ENCODE measurements around the gene LHFPL6. TPM values are rescaled to one million over a fixed set of nuclear protein-coding genes. Genes with fewer than 3 reads are reported as not detected.

The LHFPL6 gene
- total and polyA plus RNA-seq, 12 donors = 41.5 to 65.8 (median 55.4) TPM

DNA sequence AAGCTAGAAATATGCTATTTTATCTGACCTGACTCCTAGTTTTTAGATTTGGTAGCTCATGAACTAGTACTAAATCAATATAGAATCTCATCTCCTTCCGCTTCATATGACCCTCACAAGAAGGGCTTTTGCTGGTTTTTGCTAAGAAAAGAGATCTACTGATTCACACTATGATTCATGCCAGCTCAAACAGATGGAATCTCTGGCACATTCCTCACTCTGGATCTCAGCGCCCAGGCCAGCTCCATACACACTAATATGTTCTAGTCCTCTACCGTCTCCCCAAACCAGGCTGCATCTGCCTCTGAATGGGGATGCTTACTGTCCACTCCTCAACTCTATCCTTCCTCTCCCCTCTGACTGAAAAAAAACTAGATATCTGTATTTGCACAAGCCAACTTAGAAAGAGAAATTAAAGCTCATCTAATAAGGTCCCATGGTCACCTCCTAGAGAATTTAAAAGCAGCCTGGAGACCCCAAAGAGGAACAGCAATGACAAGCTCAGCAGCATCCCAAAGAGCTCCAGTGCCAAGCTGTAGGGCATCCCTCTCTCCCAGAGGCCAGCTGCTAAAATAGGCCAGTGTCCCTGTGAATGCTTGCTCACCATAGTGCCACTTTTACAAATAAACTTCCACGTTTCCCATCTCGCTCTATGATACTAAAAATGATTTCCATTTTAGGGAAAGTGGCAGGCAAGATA, 74.9 kb downstream of the LHFPL6 start:
- 47 to 59% methylated on average over 5 of the region's 5 CpGs for WGBS, 2 donors
- H3K27me3 ChIP-seq = no peaks in the 10 kb centered on the region
- intact Hi-C loops (cut with DNase I) = loop anchor here in 2 of 10 donors (5.0 to 10.0 kb wide), 3 partner anchors 39 to 113 kb away; no protein-coding TSS in a partner anchor
- H3K9me3 ChIP-seq = no peaks in the 10 kb centered on the region
- TF ChIP-seq, protein P1, sequence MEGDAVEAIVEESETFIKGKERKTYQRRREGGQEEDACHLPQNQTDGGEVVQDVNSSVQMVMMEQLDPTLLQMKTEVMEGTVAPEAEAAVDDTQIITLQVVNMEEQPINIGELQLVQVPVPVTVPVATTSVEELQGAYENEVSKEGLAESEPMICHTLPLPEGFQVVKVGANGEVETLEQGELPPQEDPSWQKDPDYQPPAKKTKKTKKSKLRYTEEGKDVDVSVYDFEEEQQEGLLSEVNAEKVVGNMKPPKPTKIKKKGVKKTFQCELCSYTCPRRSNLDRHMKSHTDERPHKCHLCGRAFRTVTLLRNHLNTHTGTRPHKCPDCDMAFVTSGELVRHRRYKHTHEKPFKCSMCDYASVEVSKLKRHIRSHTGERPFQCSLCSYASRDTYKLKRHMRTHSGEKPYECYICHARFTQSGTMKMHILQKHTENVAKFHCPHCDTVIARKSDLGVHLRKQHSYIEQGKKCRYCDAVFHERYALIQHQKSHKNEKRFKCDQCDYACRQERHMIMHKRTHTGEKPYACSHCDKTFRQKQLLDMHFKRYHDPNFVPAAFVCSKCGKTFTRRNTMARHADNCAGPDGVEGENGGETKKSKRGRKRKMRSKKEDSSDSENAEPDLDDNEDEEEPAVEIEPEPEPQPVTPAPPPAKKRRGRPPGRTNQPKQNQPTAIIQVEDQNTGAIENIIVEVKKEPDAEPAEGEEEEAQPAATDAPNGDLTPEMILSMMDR (IDR thresholded peaks at IDR 0.05) = no peak
- ATAC-seq (peak in 3 of 8 donors; percentile 14 to 79 (median 43)), DNase-seq (no peak)
- peak overlapping the region in 6 of 10 donors; percentile 5 to 63 (median 28) for H3K27ac ChIP-seq
- H3K36me3 ChIP-seq = no peaks in the 10 kb centered on the region
- H3K4me3 ChIP-seq = no peak overlapping the region
- peaks cover 10 to 91% (median 76%) of the 10 kb centered on the region in 9 donors for H3K4me1 ChIP-seq

DNA sequence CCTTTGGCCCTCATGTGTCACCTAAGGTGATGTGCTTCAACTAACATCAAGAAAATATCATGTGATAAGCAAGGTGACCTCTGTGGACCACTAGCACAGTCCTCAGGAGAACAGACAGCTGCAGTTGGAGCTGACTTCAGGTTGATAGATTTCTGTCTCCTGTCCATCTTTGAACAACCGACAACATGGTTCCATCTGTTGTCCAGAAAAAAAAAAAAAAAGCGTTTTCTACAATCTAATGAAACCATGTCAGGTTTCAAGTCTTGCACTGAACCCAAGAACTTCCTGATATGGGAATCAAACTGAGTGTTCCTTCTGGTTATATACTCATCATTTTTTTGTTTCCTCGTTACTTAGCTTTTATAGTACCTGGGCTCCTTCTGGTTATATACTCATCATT, 75.7 kb downstream of the LHFPL6 start:
- H3K9me3 ChIP-seq = no peaks in the 10 kb centered on the region
- DNase-seq (no peak), ATAC-seq (peak in 1 of 8 donors; percentile 40)
- H3K27ac ChIP-seq = peak overlapping the region in 4 of 10 donors; percentile 12 to 63 (median 28)
- intact Hi-C loops (cut with DNase I) = loop anchor here in 2 of 10 donors (5.0 to 10.0 kb wide), 3 partner anchors 40 to 112 kb away; no protein-coding TSS in a partner anchor
- no peaks in the 10 kb centered on the region for H3K27me3 ChIP-seq
- TF ChIP-seq, protein P1 (IDR thresholded peaks at IDR 0.05) = no peak
- H3K4me3 ChIP-seq = no peak overlapping the region
- peaks cover 12 to 97% (median 80%) of the 10 kb centered on the region in 9 donors for H3K4me1 ChIP-seq
- 64 to 83% methylated on average over 3 of the region's 3 CpGs for WGBS, 2 donors
- no peaks in the 10 kb centered on the region for H3K36me3 ChIP-seq

DNA sequence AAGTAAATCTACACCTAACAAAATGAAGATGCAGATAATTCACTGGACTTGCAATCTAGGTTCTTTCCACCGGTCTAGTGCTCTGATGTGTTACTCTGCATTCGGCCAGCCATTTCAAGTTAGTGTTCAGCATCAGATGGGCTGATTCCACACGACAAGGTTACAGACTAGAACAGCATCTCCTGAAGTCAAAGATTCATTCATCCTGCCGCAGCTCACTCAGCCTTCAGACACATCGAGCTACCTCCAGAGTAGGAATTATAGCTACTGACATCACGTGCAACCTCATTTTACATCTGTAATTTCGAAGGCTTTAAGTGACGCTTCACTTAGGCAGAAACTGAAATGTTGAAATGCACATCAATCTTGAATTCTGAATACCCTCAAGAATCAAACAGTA, 76.5 kb downstream of the LHFPL6 start:
- DNase-seq (no peak), ATAC-seq (no peak)
- H3K27ac ChIP-seq = peak overlapping the region in 1 of 10 donors; percentile 63
- no peak overlapping the region for H3K4me3 ChIP-seq
- intact Hi-C loops (cut with DNase I) = loop anchor here in 2 of 10 donors (5.0 to 10.0 kb wide), 3 partner anchors 41 to 112 kb away; no protein-coding TSS in a partner anchor
- WGBS, 2 donors = 80 to 81% methylated on average over 8 of the region's 8 CpGs
- peaks cover 10 to 97% (median 81%) of the 10 kb centered on the region in 9 donors for H3K4me1 ChIP-seq
- H3K36me3 ChIP-seq = no peaks in the 10 kb centered on the region
- no peaks in the 10 kb centered on the region for H3K9me3 ChIP-seq
- TF ChIP-seq, protein P1 (IDR thresholded peaks at IDR 0.05) = no peak
- H3K27me3 ChIP-seq = no peaks in the 10 kb centered on the region

DNA sequence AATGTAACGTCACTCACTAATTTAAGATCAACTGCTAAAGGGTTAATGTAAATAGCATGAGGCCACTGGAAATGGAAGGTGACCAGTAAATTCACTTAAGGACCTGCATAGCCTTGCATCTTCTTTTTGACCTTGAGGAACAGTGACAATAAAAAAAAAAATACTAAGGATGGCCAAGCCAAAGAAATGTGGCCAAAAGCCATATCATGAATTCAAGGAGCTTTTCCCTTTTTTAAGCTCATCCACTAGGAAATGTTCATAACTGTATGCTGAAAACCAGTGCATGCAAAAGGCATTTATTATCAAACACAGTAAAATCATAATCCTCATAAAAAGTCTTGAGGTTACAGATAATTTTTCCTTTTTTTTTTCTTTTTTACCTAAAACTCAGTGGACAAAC, 77.5 kb downstream of the LHFPL6 start:
- Histone ChIP-seq H3K36me3 (no peaks in the 10 kb centered on the region), H3K4me1 (peaks cover 6 to 97% (median 81%) of the 10 kb centered on the region in 9 donors), H3K9me3 (no peaks in the 10 kb centered on the region), H3K27me3 (no peaks in the 10 kb centered on the region), H3K27ac (peak overlapping the region in 3 of 10 donors; percentile 22 to 57 (median 53)), H3K4me3 (no peak overlapping the region)
- no peak for ATAC-seq
- intact Hi-C loops (cut with DNase I) = loop anchor here in 2 of 10 donors (5.0 to 10.0 kb wide), 3 partner anchors 42 to 111 kb away; no protein-coding TSS in a partner anchor
- 35 to 45% methylated on average over 1 of the region's 1 CpG for WGBS, 2 donors
- no peak for DNase-seq
- TF ChIP-seq, protein P1 (IDR thresholded peaks at IDR 0.05) = no peak

Measured in heart right ventricle (tissue), 16 donors.